ENCODE results near the gene ANKRD13B. TPM values are rescaled to one million over a fixed set of nuclear protein-coding genes. Genes with fewer than 3 reads are reported as not detected.

ANKRD13B gene
- total RNA-seq, 1 donor from 2014 or later = 45.8 TPM

- no peaks in the 10 kb centered on the region for H3K9me3 Mint-ChIP-seq
- intact Hi-C loops (cut with micrococcal nuclease) = loop anchor here (1.0 to 2.0 kb wide), 4 partner anchors 8 to 340 kb away; partner anchors contain the start of gene TP53I13
- DNase-seq (ENCODE audit: low spot score) = peak; percentile 42
- H3K36me3 Mint-ChIP-seq (ENCODE audit: low read depth) = no peaks in the 10 kb centered on the region
- H3K27me3 Mint-ChIP-seq (ENCODE audit: insufficient read depth) = no peaks in the 10 kb centered on the region
- H3K4me3 Mint-ChIP-seq = peak overlapping the region; percentile 96
- H3K27ac Mint-ChIP-seq = peak overlapping the region; percentile 78
- H3K4me1 Mint-ChIP-seq (ENCODE audit: low read depth) = peaks cover 68% of the 10 kb centered on the region
Observed at GRCh38 chr17:29588562-29589411, 4.1 kb upstream of the ANKRD13B start.

- Mint-ChIP-seq H3K4me3 (peak within 1 kb of the TSS; percentile 96), H3K27ac (peak within 1 kb of the TSS; percentile 87), H3K27me3 (ENCODE audit: insufficient read depth) (no peaks in the 10 kb centered on the region), H3K4me1 (ENCODE audit: low read depth) (peaks cover 63% of the 10 kb centered on the region), H3K9me3 (no peaks in the 10 kb centered on the region), H3K36me3 (ENCODE audit: low read depth) (no peaks in the 10 kb centered on the region)
- peak; percentile 84 for DNase-seq (ENCODE audit: low spot score)
- intact Hi-C loops (cut with micrococcal nuclease) = loop anchor here (1.0 to 2.0 kb wide), 4 partner anchors 9 to 339 kb away; partner anchors contain the start of gene TP53I13
Observed at GRCh38 chr17:29589524-29590410, 3.2 kb upstream of the ANKRD13B start, which contains the start of gene GIT1. Gene GIT1 (minus strand): TSS chr17:29589648. CDS start chr17:29589378, 270 bp downstream.

- H3K4me1 Mint-ChIP-seq (ENCODE audit: low read depth) = peaks cover 55% of the 10 kb centered on the region
- intact Hi-C loops (cut with micrococcal nuclease) = no loop called here
- no peaks in the 10 kb centered on the region for H3K27me3 Mint-ChIP-seq (ENCODE audit: insufficient read depth)
- H3K9me3 Mint-ChIP-seq = no peaks in the 10 kb centered on the region
- H3K4me3 Mint-ChIP-seq = peak overlapping the region; percentile 87
- peak overlapping the region; percentile 29 for H3K27ac Mint-ChIP-seq
- DNase-seq (ENCODE audit: low spot score) = no peak
- H3K36me3 Mint-ChIP-seq (ENCODE audit: low read depth) = no peaks in the 10 kb centered on the region
Observed at GRCh38 chr17:29590411-29591145, 2.4 kb upstream of the ANKRD13B start.

GRCh38 chr17:29591146-29591736 is 1.7 kb upstream of the ANKRD13B start:
- intact Hi-C loops (cut with micrococcal nuclease) = no loop called here
- Mint-ChIP-seq H3K27ac (peak overlapping the region; percentile 80), H3K27me3 (ENCODE audit: insufficient read depth) (no peaks in the 10 kb centered on the region), H3K4me3 (peak overlapping the region; percentile 87), H3K9me3 (no peaks in the 10 kb centered on the region), H3K4me1 (ENCODE audit: low read depth) (peaks cover 48% of the 10 kb centered on the region), H3K36me3 (ENCODE audit: low read depth) (no peaks in the 10 kb centered on the region)
- DNase-seq (ENCODE audit: low spot score) = no peak

- Mint-ChIP-seq H3K27ac (peak overlapping the region; percentile 80), H3K36me3 (ENCODE audit: low read depth) (no peaks in the 10 kb centered on the region), H3K4me3 (peak overlapping the region; percentile 87), H3K4me1 (ENCODE audit: low read depth) (peaks cover 41% of the 10 kb centered on the region), H3K9me3 (no peaks in the 10 kb centered on the region), H3K27me3 (ENCODE audit: insufficient read depth) (no peaks in the 10 kb centered on the region)
- peak; percentile 78 for DNase-seq (ENCODE audit: low spot score)
- intact Hi-C loops (cut with micrococcal nuclease) = no loop called here
Observed at GRCh38 chr17:29591737-29592608, 959 bp upstream of the ANKRD13B start.

- peaks cover 25% of the 10 kb centered on the region for H3K4me1 Mint-ChIP-seq (ENCODE audit: low read depth)
- no peaks in the 10 kb centered on the region for H3K9me3 Mint-ChIP-seq
- H3K27ac Mint-ChIP-seq = no peak overlapping the region
- no peaks in the 10 kb centered on the region for H3K36me3 Mint-ChIP-seq (ENCODE audit: low read depth)
- no peaks in the 10 kb centered on the region for H3K27me3 Mint-ChIP-seq (ENCODE audit: insufficient read depth)
- H3K4me3 Mint-ChIP-seq = peak overlapping the region; percentile 80
- intact Hi-C loops (cut with micrococcal nuclease) = no loop called here
- DNase-seq (ENCODE audit: low spot score) = no peak
Observed at GRCh38 chr17:29593591-29594518, 923 bp downstream of the ANKRD13B start.

- Mint-ChIP-seq H3K27me3 (ENCODE audit: insufficient read depth) (no peaks in the 10 kb centered on the region), H3K36me3 (ENCODE audit: low read depth) (no peaks in the 10 kb centered on the region), H3K27ac (no peak overlapping the region), H3K4me3 (peak overlapping the region; percentile 80), H3K4me1 (ENCODE audit: low read depth) (peaks cover 25% of the 10 kb centered on the region), H3K9me3 (no peaks in the 10 kb centered on the region)
- intact Hi-C loops (cut with micrococcal nuclease) = no loop called here
- DNase-seq (ENCODE audit: low spot score) = no peak
Observed at GRCh38 chr17:29594519-29595090, 1.7 kb downstream of the ANKRD13B start.

- Mint-ChIP-seq H3K36me3 (ENCODE audit: low read depth) (no peaks in the 10 kb centered on the region), H3K4me1 (ENCODE audit: low read depth) (peaks cover 25% of the 10 kb centered on the region), H3K27ac (no peak overlapping the region), H3K4me3 (peak overlapping the region; percentile 37), H3K9me3 (no peaks in the 10 kb centered on the region), H3K27me3 (ENCODE audit: insufficient read depth) (no peaks in the 10 kb centered on the region)
- no peak for DNase-seq (ENCODE audit: low spot score)
- intact Hi-C loops (cut with micrococcal nuclease) = no loop called here
Observed at GRCh38 chr17:29595107-29595942, 2.4 kb downstream of the ANKRD13B start.

- Mint-ChIP-seq H3K9me3 (no peaks in the 10 kb centered on the region), H3K4me3 (no peak overlapping the region), H3K27ac (no peak overlapping the region), H3K36me3 (ENCODE audit: low read depth) (no peaks in the 10 kb centered on the region), H3K4me1 (ENCODE audit: low read depth) (peaks cover 17% of the 10 kb centered on the region), H3K27me3 (ENCODE audit: insufficient read depth) (no peaks in the 10 kb centered on the region)
- DNase-seq (ENCODE audit: low spot score) = no peak
- intact Hi-C loops (cut with micrococcal nuclease) = no loop called here
Observed at GRCh38 chr17:29595943-29596774, 3.2 kb downstream of the ANKRD13B start.
